Gastrocnemius medialis (tissue), 4 donors: Measurements from ENCODE around the gene SLC1A2.

Source experiments
- CTCF ChIP-seq, 5 experiments: fragments of 450-650 bp in 3 of 5; fragments of 200-600 bp in 2 of 5; sonication (generic) in 2 of 5; IDR thresholded peaks in 4 of 5; conservative IDR thresholded peaks in 1 of 5; 1 replicate in 4 of 5; 2 replicates in 1 of 5; pipeline ENCODE4 v1.5.1; 2016 to 2019; ENCODE audit warnings: antibody characterized with exemption in 5 of 5, mild to moderate bottlenecking in 3 of 5, moderate library complexity in 3 of 5
- POLR2A ChIP-seq, 2 donors: fragments of 450-650 bp; IDR thresholded peaks; one replicate each; pipeline ENCODE4 v1.6.1; 2017; ENCODE audit warnings: antibody characterized with exemption in 2 of 2, mild to moderate bottlenecking in 2 of 2, moderate library complexity in 2 of 2

- TF ChIP-seq POLR2A (IDR thresholded peaks at IDR 0.05): no peak
- no peak for TF ChIP-seq CTCF (IDR thresholded peaks at IDR 0.05 in 4 of 5, conservative IDR thresholded peaks at IDR 0.05 in 1 of 5)
Measured at GRCh38 chr11:35419830-35420333, 524 bp upstream of the SLC1A2 start.
